Measurements from ENCODE around the gene POLRMT. TPM values are rescaled to one million over a fixed set of nuclear protein-coding genes. Genes with fewer than 3 reads are reported as not detected.

POLRMT gene
- total RNA-seq, 1 donor from 2014 or later = 58.2 TPM

DNA sequence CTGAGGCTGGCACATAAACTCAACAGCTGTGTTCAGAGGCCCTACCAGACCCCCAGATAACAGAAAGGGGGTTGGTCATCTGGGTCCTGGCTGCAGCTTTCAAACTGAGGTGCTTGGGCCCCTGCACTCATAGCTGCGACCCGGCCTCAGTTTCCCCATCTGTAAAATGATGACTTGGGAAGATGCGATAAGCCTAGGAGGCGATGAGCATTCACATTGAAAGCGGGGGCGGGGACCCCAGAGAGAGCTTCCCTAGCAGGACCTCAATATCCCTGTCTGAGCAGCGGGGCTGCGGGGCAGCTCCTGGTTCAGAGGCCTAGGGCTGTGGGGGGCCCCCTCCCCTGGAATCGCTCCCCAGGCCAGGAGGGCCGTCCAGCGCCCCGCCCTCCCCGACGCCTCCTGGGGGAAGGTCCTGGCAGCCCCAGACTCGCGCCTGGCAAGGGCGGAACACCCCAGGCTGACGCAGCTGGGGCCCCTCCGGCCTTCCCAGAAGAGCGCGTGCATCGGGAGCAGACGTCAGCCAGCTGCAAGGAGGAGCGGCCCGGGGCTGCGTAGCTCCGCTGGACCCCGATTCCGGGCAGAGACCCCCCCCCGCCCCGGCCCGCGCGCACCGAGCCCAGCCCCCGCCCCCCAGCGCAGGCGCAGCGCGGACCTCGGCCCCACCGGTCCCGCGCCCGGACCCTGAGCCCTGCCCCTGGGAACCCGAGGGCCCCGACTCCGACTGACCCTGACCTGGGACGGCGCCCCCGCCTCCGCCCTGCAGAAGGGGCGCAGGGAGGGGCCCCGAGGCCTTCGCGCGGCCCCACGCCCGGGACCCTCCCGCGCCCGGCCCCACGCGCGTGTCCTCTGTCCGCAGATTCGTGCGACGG, 46.3 kb upstream of the POLRMT start:
- Mint-ChIP-seq H3K36me3 (ENCODE audit: low read depth) (peaks cover 1% of the 10 kb centered on the region), H3K27me3 (peaks cover 11% of the 10 kb centered on the region), H3K27ac (no peak overlapping the region), H3K4me3 (peak overlapping the region; percentile 75), H3K9me3 (no peaks in the 10 kb centered on the region), H3K4me1 (peaks cover 16% of the 10 kb centered on the region)
- TF ChIP-seq, protein P1, sequence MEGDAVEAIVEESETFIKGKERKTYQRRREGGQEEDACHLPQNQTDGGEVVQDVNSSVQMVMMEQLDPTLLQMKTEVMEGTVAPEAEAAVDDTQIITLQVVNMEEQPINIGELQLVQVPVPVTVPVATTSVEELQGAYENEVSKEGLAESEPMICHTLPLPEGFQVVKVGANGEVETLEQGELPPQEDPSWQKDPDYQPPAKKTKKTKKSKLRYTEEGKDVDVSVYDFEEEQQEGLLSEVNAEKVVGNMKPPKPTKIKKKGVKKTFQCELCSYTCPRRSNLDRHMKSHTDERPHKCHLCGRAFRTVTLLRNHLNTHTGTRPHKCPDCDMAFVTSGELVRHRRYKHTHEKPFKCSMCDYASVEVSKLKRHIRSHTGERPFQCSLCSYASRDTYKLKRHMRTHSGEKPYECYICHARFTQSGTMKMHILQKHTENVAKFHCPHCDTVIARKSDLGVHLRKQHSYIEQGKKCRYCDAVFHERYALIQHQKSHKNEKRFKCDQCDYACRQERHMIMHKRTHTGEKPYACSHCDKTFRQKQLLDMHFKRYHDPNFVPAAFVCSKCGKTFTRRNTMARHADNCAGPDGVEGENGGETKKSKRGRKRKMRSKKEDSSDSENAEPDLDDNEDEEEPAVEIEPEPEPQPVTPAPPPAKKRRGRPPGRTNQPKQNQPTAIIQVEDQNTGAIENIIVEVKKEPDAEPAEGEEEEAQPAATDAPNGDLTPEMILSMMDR (IDR thresholded peaks at IDR 0.05) = no peak
- ATAC-seq (ENCODE audit: low read depth) = no peak
- ChIA-PET POLR2A (interaction anchor here (0.6 to 3.3 kb wide), 6 partner anchors 11 to 226 kb away, joined by 3 to 29 read pairs (median 6); partner anchors contain the start of genes POLRMT, PTBP1 and RNF126), CTCF (interaction anchor here (1.3 to 1.8 kb wide), 4 partner anchors 9 to 54 kb away, joined by 3 to 11 read pairs (median 4); partner anchors contain the start of gene RNF126)
- peak; percentile 37 for DNase-seq
- intact Hi-C loops (cut with micrococcal nuclease) = loop anchor here (1.0 to 10.0 kb wide), 7 partner anchors 16 to 725 kb away; partner anchors contain the start of genes BSG, DAZAP1, GAMT and POLRMT

DNA sequence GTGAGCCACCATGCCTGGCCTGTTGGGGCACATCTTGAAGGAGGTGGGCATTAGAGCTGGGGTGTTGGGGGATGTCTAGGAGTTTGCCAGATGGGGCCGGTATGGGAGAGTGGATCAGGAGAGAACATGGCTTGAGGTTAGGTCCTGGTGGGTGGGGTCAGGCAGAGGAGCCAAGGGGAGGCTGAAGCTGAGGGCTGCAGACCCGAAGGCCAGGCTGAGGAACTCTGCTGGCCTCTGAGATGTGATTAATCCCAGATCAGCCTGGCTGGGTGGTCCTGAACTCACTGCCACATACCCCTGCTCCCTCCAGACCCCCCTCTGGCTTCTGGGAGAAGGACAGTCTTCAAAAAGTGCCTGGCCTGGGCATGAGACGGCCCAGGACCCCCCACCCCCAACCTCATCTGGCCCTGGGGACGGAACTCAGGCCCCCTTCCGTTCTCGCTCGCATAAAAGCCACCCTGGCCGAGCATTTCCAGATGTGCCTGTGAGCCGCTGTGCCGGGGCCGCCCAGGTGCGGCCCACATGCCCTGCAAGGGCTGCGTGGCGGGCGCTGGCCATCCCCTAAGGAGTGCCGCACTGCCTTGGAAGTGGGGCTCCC, 45.6 kb upstream of the POLRMT start:
- no peak for ATAC-seq (ENCODE audit: low read depth)
- CTCF ChIA-PET = interaction anchor here (1.5 to 1.8 kb wide), 2 partner anchors 9 to 15 kb away, joined by 4 to 11 read pairs; partner anchors contain the start of gene RNF126
- POLR2A ChIA-PET = interaction anchor here (0.6 to 3.3 kb wide), 4 partner anchors 16 to 227 kb away, joined by 3 to 29 read pairs (median 6); partner anchors contain the start of genes POLRMT, PTBP1 and RNF126
- Mint-ChIP-seq H3K27ac (no peak overlapping the region), H3K9me3 (no peaks in the 10 kb centered on the region), H3K4me1 (peaks cover 16% of the 10 kb centered on the region), H3K36me3 (ENCODE audit: low read depth) (peaks cover 1% of the 10 kb centered on the region), H3K4me3 (peak overlapping the region; percentile 75), H3K27me3 (peaks cover 12% of the 10 kb centered on the region)
- intact Hi-C loops (cut with micrococcal nuclease) = no loop called here
- no peak for DNase-seq
- TF ChIP-seq, protein P1 (IDR thresholded peaks at IDR 0.05) = no peak

DNA sequence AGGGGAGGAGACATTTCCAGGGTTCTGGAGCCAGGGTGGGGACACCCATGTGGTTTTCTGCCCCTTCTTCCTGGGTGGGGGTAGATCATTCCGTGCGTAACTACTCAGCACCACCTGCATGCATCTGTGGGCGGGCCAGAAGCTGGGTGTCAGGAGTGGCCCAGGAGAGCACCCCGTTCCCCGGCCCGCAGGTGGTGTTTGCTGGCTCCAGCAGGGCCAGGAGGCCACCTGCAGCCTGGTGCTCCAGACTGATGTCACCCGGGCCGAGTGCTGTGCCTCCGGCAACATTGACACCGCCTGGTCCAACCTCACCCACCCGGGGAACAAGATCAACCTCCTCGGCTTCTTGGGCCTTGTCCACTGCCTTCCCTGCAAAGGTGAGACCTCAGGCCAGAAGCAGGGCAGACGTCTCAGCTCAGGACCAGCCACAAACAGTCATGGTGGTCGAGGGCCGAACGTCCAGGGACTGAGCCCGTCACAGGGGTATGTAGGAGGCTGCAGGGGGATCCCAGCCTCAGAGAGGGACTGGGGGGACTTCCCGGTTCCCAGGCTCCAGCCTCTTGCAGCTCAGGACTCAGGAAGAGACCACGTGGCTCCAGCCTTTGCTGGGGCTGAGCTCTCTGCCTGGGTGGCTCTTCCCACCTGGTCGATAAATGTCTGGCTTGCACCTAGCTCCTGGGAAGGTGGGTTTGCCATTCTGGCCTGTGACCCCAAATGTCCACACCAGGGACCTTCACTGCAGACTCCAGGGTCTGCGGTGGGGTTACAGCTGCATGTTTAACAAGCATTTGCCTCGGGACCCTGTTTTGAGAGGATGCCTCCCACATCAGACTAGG, 44.5 kb upstream of the POLRMT start:
- DNase-seq (no peak), ATAC-seq (ENCODE audit: low read depth) (no peak)
- intact Hi-C loops (cut with micrococcal nuclease) = no loop called here
- TF ChIP-seq, protein P1 (IDR thresholded peaks at IDR 0.05) = no peak
- H3K4me3 Mint-ChIP-seq = no peak overlapping the region
- POLR2A ChIA-PET = interaction anchor here (0.7 to 3.3 kb wide), 3 partner anchors 11 to 18 kb away, joined by 7 to 29 read pairs (median 7); partner anchors contain the start of genes PRSS57 and RNF126
- no peak overlapping the region for H3K27ac Mint-ChIP-seq
- CTCF ChIA-PET = interaction anchor here (1.4 kb wide), 1 partner anchor 56 kb away, joined by 4 read pairs; no protein-coding TSS in a partner anchor
- peaks cover 1% of the 10 kb centered on the region for H3K36me3 Mint-ChIP-seq (ENCODE audit: low read depth)
- H3K27me3 Mint-ChIP-seq = peaks cover 16% of the 10 kb centered on the region
- H3K9me3 Mint-ChIP-seq = no peaks in the 10 kb centered on the region
- peaks cover 16% of the 10 kb centered on the region for H3K4me1 Mint-ChIP-seq

DNA sequence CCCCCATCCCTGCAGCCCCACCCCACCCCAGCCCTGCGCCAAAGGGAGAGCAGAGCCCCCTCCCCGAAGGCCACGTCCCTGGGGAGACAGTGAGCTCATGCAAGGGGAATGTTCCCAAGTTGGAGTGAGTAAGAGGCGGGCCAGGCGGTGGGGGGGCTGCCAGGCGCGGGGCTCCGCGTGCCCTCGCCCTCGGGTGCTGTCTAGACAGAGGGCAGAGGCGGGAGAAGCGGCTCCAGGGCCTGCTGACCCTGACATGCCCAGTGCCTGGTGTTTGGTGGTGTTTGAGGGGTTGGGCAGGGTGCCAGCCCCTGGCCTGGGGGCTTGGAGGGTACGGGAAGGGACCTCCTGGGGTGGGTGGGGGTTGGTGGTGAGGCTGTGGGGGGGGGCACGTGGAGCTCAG, 43.9 kb upstream of the POLRMT start:
- intact Hi-C loops (cut with micrococcal nuclease) = no loop called here
- peaks cover 16% of the 10 kb centered on the region for H3K27me3 Mint-ChIP-seq

More for the DNA sequence above, 43.9 kb upstream of the POLRMT start:
- Mint-ChIP-seq H3K36me3 (ENCODE audit: low read depth) (peaks cover 1% of the 10 kb centered on the region), H3K27ac (no peak overlapping the region), H3K4me1 (peaks cover 16% of the 10 kb centered on the region), H3K9me3 (no peaks in the 10 kb centered on the region), H3K4me3 (no peak overlapping the region)
- no peak for ATAC-seq (ENCODE audit: low read depth)
- DNase-seq = no peak
- POLR2A ChIA-PET = no interaction called here
- CTCF ChIA-PET = interaction anchor here (1.4 kb wide), 1 partner anchor 57 kb away, joined by 4 read pairs; no protein-coding TSS in a partner anchor
- TF ChIP-seq, protein P1 (IDR thresholded peaks at IDR 0.05) = no peak
